H1 (cell line): Measurements from ENCODE around the gene MKI67. TPM values are rescaled to one million over a fixed set of nuclear protein-coding genes. Genes with fewer than 3 reads are reported as not detected.

Experiments
- TAF7 ChIP-seq: optimal IDR thresholded peaks from 2 replicates; pipeline ENCODE3; 2011; ENCODE audit warnings: low read depth, mild to moderate bottlenecking, inconsistent platforms, low read length, moderate library complexity, borderline replicate concordance
- polyA plus RNA-seq, 7 experiments: library from polyadenylated mRNA; depleted of rRNA in 3 of 7; stranded (reverse) in 5 of 7; unstranded in 2 of 7; fragments of >200 nt in 5 of 7; fragments of 200-250 nt in 2 of 7; gene quantifications; 1 replicate in 5 of 7; 2 replicates in 1 of 7; 4 replicates in 1 of 7; pipeline versions ENCODE4 v1.2.1 to v1.2.3, GENCODE V29; 2011 to 2013; ENCODE audit warnings: missing spikeins in 2 of 7, mixed read lengths in 2 of 7
- total RNA-seq: library from RNA; stranded (reverse); fragmentation: NEBNext Ultra II Directional; extraction: Animal tissue kit (Norgen Biotek cat#: 25700); gene quantifications from 2 replicates; pipeline ENCODE4 v1.2.1, GENCODE V29; 2021
- TF ChIP-seq, protein P1 (sequence below): fragments of 300-600 bp; sonication (generic); IDR thresholded peaks from 2 replicates; pipeline ENCODE4 v1.7.1; 2012; ENCODE audit warnings: low read length, moderate library complexity, mild to moderate bottlenecking, inconsistent platforms; ENCODE audit not compliant: insufficient replicate concordance

MKI67 gene
- total and polyA plus RNA-seq, 2 of the 8 experiments (the other 6 are each of a cell fraction or from before 2014, with no cell fraction given): 15.8 to 85.1 TPM

DNA sequence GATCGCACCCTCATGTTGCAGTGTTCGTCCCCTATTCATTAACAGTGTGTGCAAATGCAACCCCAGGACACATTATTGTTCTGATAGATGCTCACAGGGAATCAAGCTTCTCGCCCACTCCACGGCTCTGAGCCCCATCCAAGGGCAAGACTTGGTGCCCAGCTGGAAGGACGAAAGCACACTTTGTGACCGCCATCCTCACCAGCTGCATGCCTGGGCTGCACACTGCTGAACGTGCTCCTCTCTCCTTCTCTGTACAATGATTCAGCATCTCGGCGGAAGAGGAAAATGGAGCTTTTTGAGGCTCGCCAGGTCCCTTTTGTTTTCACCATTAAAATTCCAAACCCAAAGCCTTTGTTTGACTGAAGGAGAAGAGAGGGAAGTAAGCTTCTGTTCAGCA, 41.9 kb downstream of the MKI67 start (continued):
- TF ChIP-seq, protein P1, sequence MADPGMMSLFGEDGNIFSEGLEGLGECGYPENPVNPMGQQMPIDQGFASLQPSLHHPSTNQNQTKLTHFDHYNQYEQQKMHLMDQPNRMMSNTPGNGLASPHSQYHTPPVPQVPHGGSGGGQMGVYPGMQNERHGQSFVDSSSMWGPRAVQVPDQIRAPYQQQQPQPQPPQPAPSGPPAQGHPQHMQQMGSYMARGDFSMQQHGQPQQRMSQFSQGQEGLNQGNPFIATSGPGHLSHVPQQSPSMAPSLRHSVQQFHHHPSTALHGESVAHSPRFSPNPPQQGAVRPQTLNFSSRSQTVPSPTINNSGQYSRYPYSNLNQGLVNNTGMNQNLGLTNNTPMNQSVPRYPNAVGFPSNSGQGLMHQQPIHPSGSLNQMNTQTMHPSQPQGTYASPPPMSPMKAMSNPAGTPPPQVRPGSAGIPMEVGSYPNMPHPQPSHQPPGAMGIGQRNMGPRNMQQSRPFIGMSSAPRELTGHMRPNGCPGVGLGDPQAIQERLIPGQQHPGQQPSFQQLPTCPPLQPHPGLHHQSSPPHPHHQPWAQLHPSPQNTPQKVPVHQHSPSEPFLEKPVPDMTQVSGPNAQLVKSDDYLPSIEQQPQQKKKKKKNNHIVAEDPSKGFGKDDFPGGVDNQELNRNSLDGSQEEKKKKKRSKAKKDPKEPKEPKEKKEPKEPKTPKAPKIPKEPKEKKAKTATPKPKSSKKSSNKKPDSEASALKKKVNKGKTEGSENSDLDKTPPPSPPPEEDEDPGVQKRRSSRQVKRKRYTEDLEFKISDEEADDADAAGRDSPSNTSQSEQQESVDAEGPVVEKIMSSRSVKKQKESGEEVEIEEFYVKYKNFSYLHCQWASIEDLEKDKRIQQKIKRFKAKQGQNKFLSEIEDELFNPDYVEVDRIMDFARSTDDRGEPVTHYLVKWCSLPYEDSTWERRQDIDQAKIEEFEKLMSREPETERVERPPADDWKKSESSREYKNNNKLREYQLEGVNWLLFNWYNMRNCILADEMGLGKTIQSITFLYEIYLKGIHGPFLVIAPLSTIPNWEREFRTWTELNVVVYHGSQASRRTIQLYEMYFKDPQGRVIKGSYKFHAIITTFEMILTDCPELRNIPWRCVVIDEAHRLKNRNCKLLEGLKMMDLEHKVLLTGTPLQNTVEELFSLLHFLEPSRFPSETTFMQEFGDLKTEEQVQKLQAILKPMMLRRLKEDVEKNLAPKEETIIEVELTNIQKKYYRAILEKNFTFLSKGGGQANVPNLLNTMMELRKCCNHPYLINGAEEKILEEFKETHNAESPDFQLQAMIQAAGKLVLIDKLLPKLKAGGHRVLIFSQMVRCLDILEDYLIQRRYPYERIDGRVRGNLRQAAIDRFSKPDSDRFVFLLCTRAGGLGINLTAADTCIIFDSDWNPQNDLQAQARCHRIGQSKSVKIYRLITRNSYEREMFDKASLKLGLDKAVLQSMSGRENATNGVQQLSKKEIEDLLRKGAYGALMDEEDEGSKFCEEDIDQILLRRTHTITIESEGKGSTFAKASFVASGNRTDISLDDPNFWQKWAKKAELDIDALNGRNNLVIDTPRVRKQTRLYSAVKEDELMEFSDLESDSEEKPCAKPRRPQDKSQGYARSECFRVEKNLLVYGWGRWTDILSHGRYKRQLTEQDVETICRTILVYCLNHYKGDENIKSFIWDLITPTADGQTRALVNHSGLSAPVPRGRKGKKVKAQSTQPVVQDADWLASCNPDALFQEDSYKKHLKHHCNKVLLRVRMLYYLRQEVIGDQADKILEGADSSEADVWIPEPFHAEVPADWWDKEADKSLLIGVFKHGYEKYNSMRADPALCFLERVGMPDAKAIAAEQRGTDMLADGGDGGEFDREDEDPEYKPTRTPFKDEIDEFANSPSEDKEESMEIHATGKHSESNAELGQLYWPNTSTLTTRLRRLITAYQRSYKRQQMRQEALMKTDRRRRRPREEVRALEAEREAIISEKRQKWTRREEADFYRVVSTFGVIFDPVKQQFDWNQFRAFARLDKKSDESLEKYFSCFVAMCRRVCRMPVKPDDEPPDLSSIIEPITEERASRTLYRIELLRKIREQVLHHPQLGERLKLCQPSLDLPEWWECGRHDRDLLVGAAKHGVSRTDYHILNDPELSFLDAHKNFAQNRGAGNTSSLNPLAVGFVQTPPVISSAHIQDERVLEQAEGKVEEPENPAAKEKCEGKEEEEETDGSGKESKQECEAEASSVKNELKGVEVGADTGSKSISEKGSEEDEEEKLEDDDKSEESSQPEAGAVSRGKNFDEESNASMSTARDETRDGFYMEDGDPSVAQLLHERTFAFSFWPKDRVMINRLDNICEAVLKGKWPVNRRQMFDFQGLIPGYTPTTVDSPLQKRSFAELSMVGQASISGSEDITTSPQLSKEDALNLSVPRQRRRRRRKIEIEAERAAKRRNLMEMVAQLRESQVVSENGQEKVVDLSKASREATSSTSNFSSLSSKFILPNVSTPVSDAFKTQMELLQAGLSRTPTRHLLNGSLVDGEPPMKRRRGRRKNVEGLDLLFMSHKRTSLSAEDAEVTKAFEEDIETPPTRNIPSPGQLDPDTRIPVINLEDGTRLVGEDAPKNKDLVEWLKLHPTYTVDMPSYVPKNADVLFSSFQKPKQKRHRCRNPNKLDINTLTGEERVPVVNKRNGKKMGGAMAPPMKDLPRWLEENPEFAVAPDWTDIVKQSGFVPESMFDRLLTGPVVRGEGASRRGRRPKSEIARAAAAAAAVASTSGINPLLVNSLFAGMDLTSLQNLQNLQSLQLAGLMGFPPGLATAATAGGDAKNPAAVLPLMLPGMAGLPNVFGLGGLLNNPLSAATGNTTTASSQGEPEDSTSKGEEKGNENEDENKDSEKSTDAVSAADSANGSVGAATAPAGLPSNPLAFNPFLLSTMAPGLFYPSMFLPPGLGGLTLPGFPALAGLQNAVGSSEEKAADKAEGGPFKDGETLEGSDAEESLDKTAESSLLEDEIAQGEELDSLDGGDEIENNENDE: no peak
- TF ChIP-seq TAF7: no peak
